Breast epithelium (tissue), 4 donors: ENCODE results near the gene LRRK1. TPM values are rescaled to one million over a fixed set of nuclear protein-coding genes. Genes with fewer than 3 reads are reported as not detected.

Source experiments
- DNase-seq, 2 donors: peaks; one replicate each; pipeline ENCODE4 v3.0.0-alpha.2; 2019; ENCODE audit warnings: low spot score in 2 of 2
- H3K27ac ChIP-seq, 2 donors: fragments of 200-600 bp; sonication (generic) in 1 of 2; one replicate each; pipeline ENCODE4 v1.5.1; 2016 to 2019; ENCODE audit warnings: mild to moderate bottlenecking in 1 of 2
- H3K27me3 ChIP-seq, 2 donors: fragments of 200-600 bp; sonication (generic) in 1 of 2; one replicate each; pipeline versions ENCODE4 v1.5.1 to v1.6.0; 2017 to 2019; ENCODE audit warnings: control low read depth in 1 of 2, mild to moderate bottlenecking in 1 of 2
- H3K36me3 ChIP-seq: fragments of 200-600 bp; one replicate; pipeline ENCODE4 v1.5.1; 2019
- H3K4me1 ChIP-seq, 2 donors: fragments of 200-600 bp; sonication (generic); one replicate each; pipeline ENCODE4 v1.5.1; 2016 to 2019; ENCODE audit warnings: control low read depth in 1 of 2
- H3K4me3 ChIP-seq, 3 donors: fragments of 200-600 bp; sonication (generic); 1 replicate in 2 of 3; 2 replicates in 1 of 3; pipeline ENCODE4 v1.5.1; 2016 to 2019; ENCODE audit warnings: mild to moderate bottlenecking in 3 of 3, moderate library complexity in 2 of 3
- H3K9me3 ChIP-seq, 2 donors: fragments of 200-600 bp; sonication (generic) in 1 of 2; one replicate each; pipeline ENCODE4 v1.5.1; 2016 to 2019; ENCODE audit warnings: control low read depth in 1 of 2
- CTCF ChIP-seq, 3 donors: fragments of 450-650 bp; IDR thresholded peaks; one replicate each; pipeline ENCODE4 v1.5.1; 2016 to 2017; ENCODE audit warnings: antibody characterized with exemption in 3 of 3, mild to moderate bottlenecking in 3 of 3, moderate library complexity in 3 of 3
- POLR2A ChIP-seq: fragments of 450-650 bp; IDR thresholded peaks from one replicate; pipeline ENCODE4 v1.6.1; 2016; ENCODE audit warnings: antibody characterized with exemption, mild to moderate bottlenecking, moderate library complexity
- POLR2AphosphoS5 ChIP-seq, 3 donors: sonication (generic); formaldehyde crosslinking; IDR thresholded peaks; one replicate each; pipeline ENCODE4 v1.6.1; 2017; ENCODE audit warnings: antibody characterized with exemption in 3 of 3
- intact Hi-C: fragments of 100-400 bp; cut with DNase I; formaldehyde crosslinking; loops from one replicate; pipeline ENCODE4 v1.15.1; 2023; ENCODE audit warnings: low total_unique reads
- total RNA-seq, 3 donors: library from RNA; depleted of rRNA; stranded (reverse); fragments of >200 nt; gene quantifications; one replicate each; pipeline ENCODE4 v1.1.0, GENCODE V29; 2016

The LRRK1 gene
- total RNA-seq, 3 donors from 2014 or later: 10.1 to 18.7 (median 14.4) TPM

DNA sequence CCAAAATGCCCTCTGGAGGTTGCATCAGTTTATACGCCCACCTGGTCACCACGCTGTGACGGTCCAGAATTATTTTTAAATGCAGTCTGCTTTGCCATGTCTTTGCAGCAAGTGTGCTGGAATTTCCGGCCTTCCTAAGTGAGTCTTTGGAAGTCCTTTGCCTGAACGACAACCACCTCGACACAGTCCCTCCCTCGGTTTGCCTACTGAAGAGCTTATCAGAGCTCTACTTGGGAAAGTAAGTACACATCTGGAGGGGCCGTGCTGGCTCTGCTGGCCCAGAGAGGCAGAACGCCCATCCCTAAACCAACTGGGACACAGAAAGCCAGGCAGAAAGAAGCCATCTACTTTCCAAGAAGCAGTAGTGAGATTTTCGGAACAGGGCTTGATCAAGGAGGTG, 101.8 kb downstream of the LRRK1 start:
- intact Hi-C loops: no loop called here
- no peak for DNase-seq

DNA sequence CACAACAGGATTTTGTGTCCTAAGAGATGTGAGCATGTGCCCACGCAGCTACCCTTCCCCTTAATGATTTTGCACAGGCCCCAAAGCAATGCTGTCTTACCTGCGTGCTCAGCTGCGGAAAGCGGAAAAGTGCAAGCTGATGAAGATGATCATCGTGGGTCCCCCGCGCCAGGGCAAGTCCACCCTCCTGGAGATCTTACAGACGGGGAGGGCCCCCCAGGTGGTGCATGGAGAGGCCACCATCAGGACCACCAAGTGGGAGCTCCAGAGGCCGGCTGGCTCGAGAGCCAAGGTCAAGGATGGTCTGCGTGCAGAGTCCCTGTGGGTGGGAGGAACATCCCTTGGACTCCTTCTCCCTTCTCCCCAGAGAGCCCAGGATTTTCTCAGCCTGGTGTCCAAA, 103.1 kb downstream of the LRRK1 start:
- H3K4me3 ChIP-seq: no peak overlapping the region
- H3K4me1 ChIP-seq: no peaks in the 10 kb centered on the region
- no peak for DNase-seq
- no peak overlapping the region for H3K27ac ChIP-seq
- H3K27me3 ChIP-seq: no peaks in the 10 kb centered on the region
- no peaks in the 10 kb centered on the region for H3K36me3 ChIP-seq
- no peak for TF ChIP-seq POLR2A
- intact Hi-C loops: no loop called here
- H3K9me3 ChIP-seq: no peaks in the 10 kb centered on the region

More for the DNA sequence above, 101.8 kb downstream of the LRRK1 start:
- TF ChIP-seq POLR2AphosphoS5 (IDR thresholded peaks at IDR 0.05) (no peak), POLR2A (no peak), CTCF (IDR thresholded peaks at IDR 0.05) (no peak)
- H3K27ac ChIP-seq: no peak overlapping the region
- H3K27me3 ChIP-seq: no peaks in the 10 kb centered on the region
- no peak overlapping the region for H3K4me3 ChIP-seq
- no peaks in the 10 kb centered on the region for H3K4me1 ChIP-seq
- no peaks in the 10 kb centered on the region for H3K36me3 ChIP-seq
- no peaks in the 10 kb centered on the region for H3K9me3 ChIP-seq

DNA sequence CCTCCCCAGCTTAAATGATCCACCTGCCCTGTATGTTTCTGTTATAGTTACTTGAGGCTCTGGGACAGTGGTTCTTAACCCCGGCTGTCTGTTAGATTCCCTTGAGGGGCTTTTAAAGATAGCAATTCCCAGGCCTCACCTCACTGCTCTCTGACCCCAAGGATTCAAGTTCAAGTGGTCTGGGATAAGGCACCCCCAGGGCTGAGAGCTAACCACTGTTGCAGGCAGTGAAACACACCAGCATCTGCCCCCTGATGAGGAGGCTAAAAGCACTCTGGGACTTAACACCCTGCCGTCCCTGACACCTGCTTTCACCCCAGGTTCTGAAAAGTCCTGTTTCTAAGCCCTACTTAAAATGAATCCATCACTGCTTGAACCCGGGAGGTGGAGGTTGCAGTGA, 103.7 kb downstream of the LRRK1 start:
- H3K27ac ChIP-seq: peak overlapping the region in 1 of 2 donors; percentile 94
- no peaks in the 10 kb centered on the region for H3K36me3 ChIP-seq
- no peak overlapping the region for H3K4me3 ChIP-seq
- H3K27me3 ChIP-seq: no peaks in the 10 kb centered on the region
- DNase-seq: no peak
- no peaks in the 10 kb centered on the region for H3K4me1 ChIP-seq
- no peaks in the 10 kb centered on the region for H3K9me3 ChIP-seq
- TF ChIP-seq POLR2AphosphoS5 (IDR thresholded peaks at IDR 0.05): no peak
- TF ChIP-seq CTCF (IDR thresholded peaks at IDR 0.05): no peak
- TF ChIP-seq POLR2A: no peak
- intact Hi-C loops: no loop called here

DNA sequence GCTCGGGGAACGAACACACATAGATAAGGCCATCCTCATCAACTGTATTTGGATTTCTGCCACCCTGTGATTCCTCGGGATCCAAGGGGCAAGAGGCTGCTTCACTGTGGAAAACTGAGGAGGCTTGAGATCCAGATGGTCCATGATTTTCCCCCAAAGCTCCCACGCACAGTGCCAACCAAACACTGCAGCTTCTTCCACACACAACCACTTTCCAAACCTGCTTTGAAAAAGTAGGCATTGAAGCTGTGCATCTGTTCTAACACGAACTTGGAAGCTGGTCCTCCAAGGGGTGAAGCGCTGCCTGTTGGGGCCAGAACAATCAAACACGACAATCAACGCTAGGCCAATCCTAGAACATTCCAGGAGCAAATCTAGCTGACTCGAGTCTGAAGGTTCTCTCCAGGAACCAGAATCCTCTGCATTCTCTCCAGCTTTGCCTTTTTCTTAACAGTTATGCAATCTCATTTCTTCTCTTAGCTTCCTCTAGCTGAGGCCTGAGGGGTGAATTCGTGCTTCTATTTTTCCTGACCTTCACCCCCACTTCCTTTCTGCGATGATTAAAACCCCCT, 104.4 kb downstream of the LRRK1 start:
- DNase-seq: no peak
- intact Hi-C loops: no loop called here
- TF ChIP-seq CTCF (IDR thresholded peaks at IDR 0.05): no peak
- TF ChIP-seq POLR2AphosphoS5 (IDR thresholded peaks at IDR 0.05): no peak
- TF ChIP-seq POLR2A: no peak
- H3K27ac ChIP-seq: peak overlapping the region; percentile 61 to 94
- no peaks in the 10 kb centered on the region for H3K4me1 ChIP-seq
- no peak overlapping the region for H3K4me3 ChIP-seq
- H3K36me3 ChIP-seq: no peaks in the 10 kb centered on the region
- H3K27me3 ChIP-seq: no peaks in the 10 kb centered on the region
- H3K9me3 ChIP-seq: no peaks in the 10 kb centered on the region

DNA sequence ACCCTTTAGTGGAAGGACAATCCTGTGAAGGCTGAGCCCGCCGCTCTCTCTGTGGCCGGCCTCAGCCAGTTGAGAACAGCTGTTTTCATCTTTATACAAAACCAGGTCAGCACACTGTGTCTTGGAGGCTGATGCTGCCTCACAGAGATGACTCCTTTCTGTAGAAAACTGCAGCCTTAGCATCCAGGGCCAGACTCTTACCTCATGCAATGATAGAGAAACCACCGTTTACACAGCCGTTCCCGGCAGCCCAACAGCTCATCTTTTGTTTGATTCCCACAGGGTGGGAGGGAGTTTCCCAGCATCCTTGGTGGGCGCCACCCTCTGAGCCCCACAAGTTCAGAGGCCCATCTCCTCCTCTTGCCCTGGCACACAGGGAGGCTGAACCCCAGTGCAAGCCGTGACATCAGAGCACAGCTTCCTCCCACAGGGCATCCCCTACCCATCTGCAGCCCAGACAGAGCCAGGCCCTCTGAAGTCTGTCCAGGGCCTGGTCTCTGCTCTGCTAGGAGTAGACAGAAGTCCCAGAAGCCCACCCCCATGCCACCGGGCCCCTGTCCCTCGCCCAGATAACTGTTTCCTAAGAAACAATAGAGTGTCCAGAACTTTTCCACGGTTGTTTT, 105.0 kb downstream of the LRRK1 start:
- Histone ChIP-seq H3K27me3 (no peaks in the 10 kb centered on the region), H3K9me3 (no peaks in the 10 kb centered on the region), H3K4me3 (no peak overlapping the region), H3K36me3 (no peaks in the 10 kb centered on the region), H3K27ac (peak overlapping the region; percentile 61 to 94), H3K4me1 (no peaks in the 10 kb centered on the region)
- intact Hi-C loops: no loop called here
- no peak for TF ChIP-seq CTCF (IDR thresholded peaks at IDR 0.05)
- no peak for TF ChIP-seq POLR2AphosphoS5 (IDR thresholded peaks at IDR 0.05)
- TF ChIP-seq POLR2A: no peak
- DNase-seq: no peak
